Loucy (cell line): Measurements from ENCODE around the gene DTNBP1.

Experiments used
- EZH2phosphoT487 ChIP-seq: fragments of 200-600 bp; IDR thresholded peaks from 2 replicates; pipeline ENCODE4 v1.6.1; 2018; ENCODE audit warnings: antibody characterized with exemption, mild to moderate bottlenecking, moderate library complexity, borderline replicate concordance
- TF ChIP-seq, protein P1 (sequence below): fragments of 200-600 bp; sonication (generic); conservative IDR thresholded peaks from 2 replicates; pipeline ENCODE4 v1.5.1; 2014; ENCODE audit warnings: mild to moderate bottlenecking, antibody characterized with exemption, low read length

GRCh38 chr6:15553031-15553430 lies 109.8 kb downstream of the DTNBP1 start:
- TF ChIP-seq, protein P1, sequence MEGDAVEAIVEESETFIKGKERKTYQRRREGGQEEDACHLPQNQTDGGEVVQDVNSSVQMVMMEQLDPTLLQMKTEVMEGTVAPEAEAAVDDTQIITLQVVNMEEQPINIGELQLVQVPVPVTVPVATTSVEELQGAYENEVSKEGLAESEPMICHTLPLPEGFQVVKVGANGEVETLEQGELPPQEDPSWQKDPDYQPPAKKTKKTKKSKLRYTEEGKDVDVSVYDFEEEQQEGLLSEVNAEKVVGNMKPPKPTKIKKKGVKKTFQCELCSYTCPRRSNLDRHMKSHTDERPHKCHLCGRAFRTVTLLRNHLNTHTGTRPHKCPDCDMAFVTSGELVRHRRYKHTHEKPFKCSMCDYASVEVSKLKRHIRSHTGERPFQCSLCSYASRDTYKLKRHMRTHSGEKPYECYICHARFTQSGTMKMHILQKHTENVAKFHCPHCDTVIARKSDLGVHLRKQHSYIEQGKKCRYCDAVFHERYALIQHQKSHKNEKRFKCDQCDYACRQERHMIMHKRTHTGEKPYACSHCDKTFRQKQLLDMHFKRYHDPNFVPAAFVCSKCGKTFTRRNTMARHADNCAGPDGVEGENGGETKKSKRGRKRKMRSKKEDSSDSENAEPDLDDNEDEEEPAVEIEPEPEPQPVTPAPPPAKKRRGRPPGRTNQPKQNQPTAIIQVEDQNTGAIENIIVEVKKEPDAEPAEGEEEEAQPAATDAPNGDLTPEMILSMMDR, result no peak
- no peak for TF ChIP-seq EZH2phosphoT487
